Natural killer cell (primary cell): ENCODE data around the gene ASB4. TPM values are rescaled to one million over a fixed set of nuclear protein-coding genes. Genes with fewer than 3 reads are reported as not detected.

Experiments used
- ATAC-seq, 3 donors: fragments of 150-1000 bp in 2 of 3; fragments of 200-7000 bp in 1 of 3; cut with Tn5 transposase; 1 replicate in 1 of 3; 2 replicates in 2 of 3; pipeline ENCODE4 v1.10.0; 2021; ENCODE audit warnings: mild to moderate bottlenecking in 2 of 3, moderate library complexity in 2 of 3
- DNase-seq, 2 donors: peaks; one replicate each; pipeline versions ENCODE4 v3.0.0 to v3.0.0-alpha.2; 2013 to 2021; ENCODE audit warnings: mixed read lengths in 1 of 2
- H3K27ac ChIP-seq: one replicate; pipeline ENCODE4 v1.5.1; 2013; ENCODE audit warnings: mild to moderate bottlenecking, low read length
- H3K27me3 ChIP-seq: one replicate; pipeline ENCODE4 v1.6.1; 2013; ENCODE audit warnings: low read length; ENCODE audit not compliant: control insufficient read depth, insufficient read depth
- H3K36me3 ChIP-seq: one replicate; pipeline ENCODE4 v1.6.1; 2013; ENCODE audit warnings: low read length; ENCODE audit not compliant: control insufficient read depth, insufficient read depth
- H3K4me1 ChIP-seq: one replicate; pipeline ENCODE4 v1.6.1; 2013; ENCODE audit warnings: low read length; ENCODE audit not compliant: control insufficient read depth, insufficient read depth
- H3K4me3 ChIP-seq: one replicate; pipeline ENCODE4 v1.5.1; 2013; ENCODE audit warnings: low read length
- H3K9me3 ChIP-seq: one replicate; pipeline ENCODE4 v1.6.1; 2013; ENCODE audit warnings: low read length; ENCODE audit not compliant: control insufficient read depth, insufficient read depth
- H3K27ac Mint-ChIP-seq, 2 donors: one replicate each; pipeline ENCODE4 v1.8.0; 2022; ENCODE audit warnings: mild to moderate bottlenecking in 2 of 2, mixed read lengths in 2 of 2, moderate library complexity in 1 of 2
- H3K27me3 Mint-ChIP-seq, 2 donors: one replicate each; pipeline ENCODE4 v1.8.0; 2022; ENCODE audit warnings: low read depth in 2 of 2, mixed read lengths in 2 of 2
- H3K36me3 Mint-ChIP-seq: one replicate; pipeline ENCODE4 v1.8.0; 2022; ENCODE audit warnings: mixed read lengths
- H3K4me1 Mint-ChIP-seq, 2 donors: one replicate each; pipeline ENCODE4 v1.8.0; 2022; ENCODE audit warnings: mixed read lengths in 2 of 2
- H3K4me3 Mint-ChIP-seq: one replicate; pipeline ENCODE4 v1.8.0; 2022; ENCODE audit warnings: mild to moderate bottlenecking, moderate library complexity, mixed read lengths
- H3K9me3 Mint-ChIP-seq, 2 donors: one replicate each; pipeline ENCODE4 v1.8.0; 2022; ENCODE audit warnings: mixed read lengths in 2 of 2
- WGBS: methylation state at CpG from one replicate; pipeline ENCODE4 v1.1.7; 2013; ENCODE audit warnings: missing lambda C conversion rate; ENCODE audit not compliant: insufficient coverage; 5-methylcytosine and 5-hydroxymethylcytosine counted together
- intact Hi-C: fragments of 100-400 bp; cut with micrococcal nuclease; formaldehyde crosslinking; loops from one replicate; pipeline ENCODE4 v1.14.2; 2022
- total RNA-seq, 4 donors: library from RNA; stranded (reverse); fragments of 120-200 nt in 1 of 4; gene quantifications; one replicate each; pipeline versions ENCODE4 v1.2.3 to v1.2.4, GENCODE V29; 2013 to 2022
- TF ChIP-seq, protein P1 (sequence below): fragments of 200-600 bp; IDR thresholded peaks from one replicate; pipeline ENCODE4 v1.8.0; 2022; ENCODE audit warnings: antibody characterized with exemption

ASB4 gene
- total RNA-seq, 3 donors from 2014 or later (not counting 1 experiment from before 2014, with no cell fraction given) = not detected

DNA sequence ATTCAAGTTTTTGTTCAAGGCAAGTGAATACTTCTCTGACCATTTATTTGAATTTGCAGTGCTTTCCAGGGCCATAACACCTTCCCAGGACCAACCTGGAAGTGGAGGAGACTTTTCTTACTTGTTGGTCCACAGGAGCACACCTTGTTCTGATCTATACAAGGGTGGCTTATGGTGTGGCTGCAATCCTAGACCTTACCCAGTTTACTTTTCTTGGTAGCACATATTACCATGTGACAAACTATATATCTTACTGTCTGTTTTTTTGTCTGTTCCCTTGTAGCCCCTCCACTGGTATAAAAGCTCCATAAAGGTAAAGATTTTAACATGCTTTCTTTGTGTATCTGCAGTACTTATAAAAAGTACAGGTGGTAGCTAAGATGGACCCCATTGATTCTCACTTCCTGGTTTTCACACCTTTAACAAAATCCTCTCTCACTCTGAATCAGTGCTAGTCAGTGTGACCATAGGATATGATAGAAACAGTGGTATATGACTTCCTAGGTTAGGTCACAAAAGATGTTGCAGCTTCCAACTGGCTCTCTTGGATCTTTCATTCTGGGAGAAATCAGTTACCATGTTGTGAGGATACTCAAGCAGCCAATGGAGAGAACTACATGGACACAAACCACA lies 5.6 kb upstream of the ASB4 start:
- H3K36me3 Mint-ChIP-seq = no peaks in the 10 kb centered on the region
- no peak overlapping the region for H3K4me3 Mint-ChIP-seq
- intact Hi-C loops = no loop called here
- peaks cover 0 to 3% of the 10 kb centered on the region in 2 donors for H3K27me3 Mint-ChIP-seq
- peaks cover 7 to 16% of the 10 kb centered on the region in 2 donors for H3K4me1 Mint-ChIP-seq
- no peaks in the 10 kb centered on the region for H3K27me3 ChIP-seq
- no peaks in the 10 kb centered on the region for H3K9me3 ChIP-seq
- peaks cover 5% of the 10 kb centered on the region for H3K4me1 ChIP-seq
- no peak for DNase-seq
- H3K9me3 Mint-ChIP-seq = no peaks in the 10 kb centered on the region
- TF ChIP-seq, protein P1, sequence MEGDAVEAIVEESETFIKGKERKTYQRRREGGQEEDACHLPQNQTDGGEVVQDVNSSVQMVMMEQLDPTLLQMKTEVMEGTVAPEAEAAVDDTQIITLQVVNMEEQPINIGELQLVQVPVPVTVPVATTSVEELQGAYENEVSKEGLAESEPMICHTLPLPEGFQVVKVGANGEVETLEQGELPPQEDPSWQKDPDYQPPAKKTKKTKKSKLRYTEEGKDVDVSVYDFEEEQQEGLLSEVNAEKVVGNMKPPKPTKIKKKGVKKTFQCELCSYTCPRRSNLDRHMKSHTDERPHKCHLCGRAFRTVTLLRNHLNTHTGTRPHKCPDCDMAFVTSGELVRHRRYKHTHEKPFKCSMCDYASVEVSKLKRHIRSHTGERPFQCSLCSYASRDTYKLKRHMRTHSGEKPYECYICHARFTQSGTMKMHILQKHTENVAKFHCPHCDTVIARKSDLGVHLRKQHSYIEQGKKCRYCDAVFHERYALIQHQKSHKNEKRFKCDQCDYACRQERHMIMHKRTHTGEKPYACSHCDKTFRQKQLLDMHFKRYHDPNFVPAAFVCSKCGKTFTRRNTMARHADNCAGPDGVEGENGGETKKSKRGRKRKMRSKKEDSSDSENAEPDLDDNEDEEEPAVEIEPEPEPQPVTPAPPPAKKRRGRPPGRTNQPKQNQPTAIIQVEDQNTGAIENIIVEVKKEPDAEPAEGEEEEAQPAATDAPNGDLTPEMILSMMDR = no peak
- ATAC-seq = no peak
- no peak overlapping the region for H3K27ac ChIP-seq
- H3K4me3 ChIP-seq = no peak overlapping the region
- H3K36me3 ChIP-seq = no peaks in the 10 kb centered on the region
- H3K27ac Mint-ChIP-seq = no peak overlapping the region

DNA sequence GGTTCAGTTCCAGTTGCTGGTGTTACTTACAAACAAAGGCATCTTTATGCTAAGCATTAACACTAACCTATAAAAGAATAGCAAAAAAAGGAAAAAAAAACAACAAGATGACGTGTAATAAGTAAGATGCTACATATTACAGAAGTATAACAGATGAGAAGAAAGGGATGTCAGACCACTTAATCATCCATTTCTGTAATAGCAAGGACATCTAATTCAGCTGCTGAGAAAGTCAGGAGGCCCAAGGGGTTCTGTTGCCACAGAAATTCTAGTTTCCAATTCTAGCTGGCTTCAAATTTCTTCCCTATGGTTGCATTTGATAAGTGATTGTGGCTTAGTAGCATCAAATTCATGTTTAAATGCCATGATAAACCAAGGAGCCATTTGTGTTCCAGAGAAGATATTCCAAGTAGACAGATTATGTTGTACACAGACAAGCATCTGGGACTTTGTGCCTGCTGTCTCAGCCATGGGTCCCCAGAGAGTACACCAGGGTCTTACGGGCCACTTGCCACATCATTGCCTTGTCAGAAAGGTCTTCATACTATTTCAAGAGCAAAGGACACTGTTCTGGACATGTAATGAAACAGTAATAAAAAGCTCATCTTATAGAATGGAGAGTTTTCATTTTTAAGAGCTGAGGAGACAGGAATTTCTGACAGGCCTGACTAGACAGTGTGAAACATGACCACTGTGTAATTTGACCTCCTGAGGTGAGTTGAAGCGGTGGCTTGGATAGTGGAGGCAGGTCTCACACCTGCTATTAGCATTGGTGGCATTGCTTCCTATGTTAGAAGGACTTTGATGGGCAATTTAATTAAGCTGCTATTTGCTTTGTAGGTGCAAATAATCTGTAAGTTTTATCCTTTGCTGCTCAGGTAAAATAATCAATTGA lies 4.2 kb upstream of the ASB4 start:
- no peaks in the 10 kb centered on the region for H3K9me3 ChIP-seq
- Mint-ChIP-seq H3K4me3 (no peak overlapping the region), H3K4me1 (peaks cover 2 to 13% of the 10 kb centered on the region in 2 donors), H3K27me3 (peaks cover 0 to 7% of the 10 kb centered on the region in 2 donors), H3K9me3 (no peaks in the 10 kb centered on the region), H3K27ac (no peak overlapping the region), H3K36me3 (no peaks in the 10 kb centered on the region)
- H3K36me3 ChIP-seq = no peaks in the 10 kb centered on the region
- DNase-seq = no peak
- TF ChIP-seq, protein P1 = no peak
- H3K4me3 ChIP-seq = no peak overlapping the region
- no peak for ATAC-seq
- WGBS = 84% methylated on average over 2 of the region's 3 CpGs
- no peaks in the 10 kb centered on the region for H3K27me3 ChIP-seq
- H3K27ac ChIP-seq = no peak overlapping the region
- peaks cover 2% of the 10 kb centered on the region for H3K4me1 ChIP-seq
- intact Hi-C loops = no loop called here

DNA sequence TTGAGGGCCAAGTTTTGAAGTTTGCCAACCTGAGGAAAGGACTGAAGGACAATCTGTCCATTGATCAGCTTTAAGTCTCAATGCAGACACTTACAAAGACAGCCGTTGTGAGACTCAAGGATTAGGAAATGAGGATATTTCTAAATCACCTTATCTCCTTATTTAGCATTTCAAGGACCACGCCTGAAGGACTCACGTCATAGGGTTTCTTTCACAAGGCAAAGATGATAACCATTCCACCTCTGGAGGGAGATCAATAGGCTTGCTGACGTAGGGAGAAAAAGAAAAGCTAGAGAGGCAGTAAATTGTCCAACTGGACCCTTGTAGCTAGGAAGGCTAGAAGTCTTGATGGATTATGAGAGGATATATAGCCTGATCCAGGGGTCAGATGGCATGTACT lies 3.3 kb upstream of the ASB4 start:
- no peak overlapping the region for H3K4me3 ChIP-seq
- TF ChIP-seq, protein P1 = no peak
- DNase-seq (no peak), ATAC-seq (no peak)
- no peaks in the 10 kb centered on the region for H3K9me3 ChIP-seq
- no peaks in the 10 kb centered on the region for H3K4me1 ChIP-seq
- H3K27me3 ChIP-seq = no peaks in the 10 kb centered on the region
- no peak overlapping the region for H3K27ac Mint-ChIP-seq
- H3K4me1 Mint-ChIP-seq = peaks cover 0 to 5% of the 10 kb centered on the region in 2 donors
- H3K27me3 Mint-ChIP-seq = peaks cover 0 to 7% of the 10 kb centered on the region in 2 donors
- no peak overlapping the region for H3K4me3 Mint-ChIP-seq
- no peaks in the 10 kb centered on the region for H3K36me3 Mint-ChIP-seq
- no peaks in the 10 kb centered on the region for H3K36me3 ChIP-seq
- intact Hi-C loops = no loop called here
- 90% methylated on average over 3 of the region's 4 CpGs for WGBS
- H3K9me3 Mint-ChIP-seq = no peaks in the 10 kb centered on the region
- no peak overlapping the region for H3K27ac ChIP-seq
